GM23338 (cell line): ENCODE measurements around the gene RAB11FIP4. TPM values are rescaled to one million over a fixed set of nuclear protein-coding genes. Genes with fewer than 3 reads are reported as not detected.

ENCODE experiments used
- ATAC-seq: fragments of 200-7000 bp; cut with Tn5 transposase; 3 replicates; pipeline ENCODE4 v1.9.1; 2020
- DNase-seq: peaks from one replicate; pipeline ENCODE4 v3.0.0-alpha.2; 2015; ENCODE audit warnings: low spot score
- H2AFZ ChIP-seq: fragments of 200-600 bp; sonication (generic); 2 replicates; pipeline ENCODE4 v1.8.0; 2016; ENCODE audit warnings: antibody characterized with exemption, mild to moderate bottlenecking, moderate library complexity
- H3F3A ChIP-seq: fragments of 200-600 bp; sonication (generic); replicated peaks from 2 replicates; pipeline ENCODE4 v1.8.0; 2017; ENCODE audit warnings: antibody characterized with exemption, mixed run types, low read depth
- H3K27ac ChIP-seq: fragments of 200-600 bp; sonication (generic); 2 replicates; pipeline ENCODE4 v1.6.1; 2016; ENCODE audit warnings: low read depth
- H3K27me3 ChIP-seq: fragments of 200-600 bp; sonication (generic); 2 replicates; pipeline ENCODE4 v1.8.0; 2016; ENCODE audit warnings: mild to moderate bottlenecking, mixed run types, moderate library complexity; ENCODE audit not compliant: insufficient read depth
- H3K36me3 ChIP-seq: fragments of 200-600 bp; sonication (generic); 2 replicates; pipeline ENCODE4 v1.8.0; 2016; ENCODE audit warnings: mild to moderate bottlenecking; ENCODE audit not compliant: insufficient read depth
- H3K4me1 ChIP-seq: fragments of 200-600 bp; sonication (generic); 2 replicates; pipeline ENCODE4 v1.8.0; 2016; ENCODE audit warnings: mild to moderate bottlenecking, moderate library complexity; ENCODE audit not compliant: insufficient read depth
- H3K4me2 ChIP-seq: fragments of 200-600 bp; sonication (generic); 2 replicates; pipeline ENCODE4 v1.7.1; 2017; ENCODE audit warnings: mixed run types
- H3K4me3 ChIP-seq: fragments of 200-600 bp; sonication (generic); 2 replicates; pipeline ENCODE4 v1.6.1; 2016; ENCODE audit warnings: mixed run types
- H3K79me2 ChIP-seq: fragments of 200-600 bp; sonication (generic); replicated peaks from 2 replicates; pipeline ENCODE4 v1.8.0; 2017; ENCODE audit warnings: mild to moderate bottlenecking; ENCODE audit not compliant: insufficient read depth
- H3K9me2 ChIP-seq: fragments of 200-600 bp; sonication (generic); 2 replicates; pipeline ENCODE4 v1.8.0; 2017; ENCODE audit not compliant: insufficient read depth
- H4K20me1 ChIP-seq: fragments of 200-600 bp; sonication (generic); replicated peaks from 2 replicates; pipeline ENCODE4 v1.8.0; 2017; ENCODE audit warnings: mild to moderate bottlenecking; ENCODE audit not compliant: insufficient read depth
- H3K27ac Mint-ChIP-seq: 2 replicates; pipeline ENCODE4 v1.8.0; 2020; ENCODE audit warnings: inconsistent platforms, mild to moderate bottlenecking, moderate library complexity, mixed read lengths
- H3K27me3 Mint-ChIP-seq: 3 replicates; pipeline ENCODE4 v1.8.0; 2022; ENCODE audit warnings: low read depth, mild to moderate bottlenecking, moderate library complexity, mixed read lengths, inconsistent platforms; ENCODE audit not compliant: insufficient read depth, poor library complexity
- H3K36me3 Mint-ChIP-seq: 3 replicates; pipeline ENCODE4 v1.8.0; 2021; ENCODE audit warnings: low read depth, mild to moderate bottlenecking, inconsistent platforms, moderate library complexity, mixed read lengths
- H3K4me1 Mint-ChIP-seq: 3 replicates; pipeline ENCODE4 v1.8.0; 2020; ENCODE audit warnings: mild to moderate bottlenecking, inconsistent platforms, mixed read lengths
- H3K4me3 Mint-ChIP-seq: 3 replicates; pipeline ENCODE4 v1.8.0; 2021; ENCODE audit warnings: moderate library complexity, mild to moderate bottlenecking, inconsistent platforms, mixed read lengths
- H3K9me3 Mint-ChIP-seq: 3 replicates; pipeline ENCODE4 v1.8.0; 2020; ENCODE audit warnings: moderate library complexity, mild to moderate bottlenecking, inconsistent platforms, mixed read lengths
- CREB1 ChIP-seq: fragments of 250-450 bp; sonication (Bioruptor Pico); IDR thresholded peaks from 2 replicates; pipeline ENCODE4 v1.5.0; 2020; ENCODE audit warnings: low read depth, mild to moderate bottlenecking, moderate library complexity
- CTCF ChIP-seq, 2 experiments: fragments of 200-600 bp in 1 of 2; sonication (generic) in 1 of 2; conservative IDR thresholded peaks; 2 replicates each; pipeline versions ENCODE4 v1.5.1 to v1.6.1; 2016 to 2017; ENCODE audit warnings: antibody characterized with exemption in 2 of 2, low read depth in 2 of 2, mild to moderate bottlenecking in 2 of 2, moderate library complexity in 1 of 2
- ETS1 ChIP-seq: IDR thresholded peaks from 2 replicates; pipeline ENCODE4 v1.6.1; 2016; ENCODE audit warnings: antibody characterized with exemption
- EZH2 ChIP-seq: fragments of 200-600 bp; sonication (generic); IDR thresholded peaks from one replicate; pipeline ENCODE4 v1.8.0; 2017; ENCODE audit warnings: antibody characterized with exemption, mild to moderate bottlenecking, low read depth; ENCODE audit not compliant: unreplicated experiment
- EZH2phosphoT487 ChIP-seq: fragments of 200-600 bp; sonication (generic); IDR thresholded peaks from one replicate; pipeline ENCODE4 v1.8.1; 2018; ENCODE audit warnings: antibody characterized with exemption; ENCODE audit not compliant: unreplicated experiment
- JUNB ChIP-seq: IDR thresholded peaks from one replicate; pipeline ENCODE4 v1.6.1; 2016; ENCODE audit warnings: antibody characterized with exemption; ENCODE audit not compliant: unreplicated experiment
- NANOG ChIP-seq: IDR thresholded peaks from 2 replicates; pipeline ENCODE4 v1.6.1; 2016; ENCODE audit warnings: antibody characterized with exemption, borderline replicate concordance
- POLR2AphosphoS5 ChIP-seq: IDR thresholded peaks from 2 replicates; pipeline ENCODE4 v1.6.1; 2016; ENCODE audit warnings: antibody characterized with exemption, low read depth
- STAT1 ChIP-seq: IDR thresholded peaks from one replicate; pipeline ENCODE4 v1.6.1; 2016; ENCODE audit warnings: antibody characterized with exemption; ENCODE audit not compliant: unreplicated experiment
- ZNF114 ChIP-seq: fragments of 250-450 bp; sonication (Bioruptor Pico); IDR thresholded peaks from 2 replicates; pipeline ENCODE4 v1.5.0; 2020; ENCODE audit warnings: mild to moderate bottlenecking, moderate library complexity
- ZNF331 ChIP-seq: fragments of 250-450 bp; sonication (Bioruptor Pico); IDR thresholded peaks from 2 replicates; pipeline ENCODE4 v1.5.0; 2020; ENCODE audit warnings: low read depth, mild to moderate bottlenecking, moderate library complexity
- ZNF462 ChIP-seq: fragments of 250-450 bp; sonication (Bioruptor Pico); IDR thresholded peaks from 2 replicates; pipeline ENCODE4 v1.5.0; 2020; ENCODE audit warnings: mild to moderate bottlenecking, moderate library complexity
- polyA plus RNA-seq: library from polyadenylated mRNA; unstranded; fragments of >200 nt; fragmentation: Nextera tagmentation; extraction: Ambion mirVana; gene quantifications from 2 replicates; pipeline ENCODE4 v1.2.1, GENCODE V29; 2016
- total RNA-seq: library from RNA; depleted of rRNA; stranded (reverse); fragments of >200 nt; shearing (Covaris generic); gene quantifications from 2 replicates; pipeline ENCODE4 v1.2.3, GENCODE V29; 2014

RAB11FIP4 gene
- total and polyA plus RNA-seq, 2 experiments from 2014 or later, result 26.0 to 65.6 TPM

GRCh38 chr17:31357091-31357490 lies 34.4 kb upstream of the RAB11FIP4 start:
- TF ChIP-seq EZH2, result no peak
- no peak for TF ChIP-seq CREB1 (CRISPR knock-in tag)
- no peak for TF ChIP-seq NANOG
- no peak for TF ChIP-seq ZNF331 (CRISPR knock-in tag)
- no peak for TF ChIP-seq ZNF114 (CRISPR knock-in tag)
- peak overlapping the region; percentile 3; the same call in 1 of the 2 replicates for H3K27ac ChIP-seq
- H4K20me1 ChIP-seq, result no peaks in the 10 kb centered on the region
- no peaks in the 10 kb centered on the region for H3F3A ChIP-seq
- DNase-seq, result no peak
- Mint-ChIP-seq H3K4me3 (no peak overlapping the region), H3K27ac (no peak overlapping the region), H3K4me1 (peaks cover 2% of the 10 kb centered on the region; the same call in 2 of the 3 replicates), H3K9me3 (no peaks in the 10 kb centered on the region), H3K36me3 (peaks cover 13% of the 10 kb centered on the region; the same call in 2 of the 3 replicates), H3K27me3 (no peaks in the 10 kb centered on the region)
- H3K4me3 ChIP-seq, result no peak overlapping the region
- peaks cover 3% of the 10 kb centered on the region; the same call in 1 of the 2 replicates for H3K36me3 ChIP-seq
- no peaks in the 10 kb centered on the region for H3K79me2 ChIP-seq
- no peaks in the 10 kb centered on the region for H3K27me3 ChIP-seq
- no peak for ATAC-seq
- H2AFZ ChIP-seq, result no peak overlapping the region
- no peaks in the 10 kb centered on the region for H3K4me1 ChIP-seq
- no peak overlapping the region for H3K4me2 ChIP-seq
- H3K9me2 ChIP-seq, result no peaks in the 10 kb centered on the region

- Mint-ChIP-seq H3K27ac (peak overlapping the region; percentile 45), H3K27me3 (no peaks in the 10 kb centered on the region), H3K9me3 (no peaks in the 10 kb centered on the region), H3K4me1 (peaks cover 2% of the 10 kb centered on the region; the same call in 2 of the 3 replicates), H3K4me3 (no peak overlapping the region), H3K36me3 (peaks cover 9% of the 10 kb centered on the region; the same call in 2 of the 3 replicates)
- no peak overlapping the region for H3K27ac ChIP-seq
- H3K9me2 ChIP-seq, result no peaks in the 10 kb centered on the region
- H3K4me1 ChIP-seq, result no peaks in the 10 kb centered on the region
- H3K36me3 ChIP-seq, result peaks cover 3% of the 10 kb centered on the region; the same call in 1 of the 2 replicates
- H3K4me2 ChIP-seq, result no peak overlapping the region
- H3F3A ChIP-seq, result no peaks in the 10 kb centered on the region
- ATAC-seq, result no peak
- H2AFZ ChIP-seq, result no peak overlapping the region
- no peaks in the 10 kb centered on the region for H3K79me2 ChIP-seq
- no peak overlapping the region for H3K4me3 ChIP-seq
- H3K27me3 ChIP-seq, result no peaks in the 10 kb centered on the region
- no peak for DNase-seq
- H4K20me1 ChIP-seq, result no peaks in the 10 kb centered on the region
- TF ChIP-seq CREB1 (CRISPR knock-in tag) (no peak), POLR2AphosphoS5 (no peak), EZH2phosphoT487 (no peak), STAT1 (no peak), CTCF (conservative IDR thresholded peaks at IDR 0.05; ENCODE audit: low read depth in 2 of 2) (no peak), ETS1 (no peak), NANOG (no peak), EZH2 (no peak), ZNF114 (CRISPR knock-in tag) (no peak), ZNF462 (CRISPR knock-in tag) (no peak), ZNF331 (CRISPR knock-in tag) (no peak), JUNB (no peak)
Measured at GRCh38 chr17:31357839-31358394, 33.6 kb upstream of the RAB11FIP4 start.
